Stimulated activated naive CD8-positive, alpha-beta T cell treated with anti-CD3 and anti-CD28 coated beads, Interleukin-15, amount 100 ng/mL, for 72 hours (primary cell): Measurements from ENCODE around the gene HDAC8.
A peak's percentile ranks its signal among the peaks of the same experiment; 100 is the strongest.
"Not testable (repeated sequence)": the region's sequence is repeated elsewhere in the genome, so short reads cannot be mapped to it uniquely, and the experiment has no call there.

Experiments
- ATAC-seq: fragments of 150-1000 bp; cut with Tn5 transposase; 2 replicates; pipeline ENCODE4 v1.10.0; 2021; ENCODE audit warnings: mild to moderate bottlenecking, moderate library complexity
- DNase-seq, 2 donors: peaks; one replicate each; pipeline ENCODE4 v3.0.0; 2021 to 2022
- H3K27ac Mint-ChIP-seq, 2 donors: one replicate each; pipeline ENCODE4 v1.8.0; 2022; ENCODE audit warnings: mild to moderate bottlenecking in 2 of 2, mixed read lengths in 2 of 2, moderate library complexity in 2 of 2
- H3K27me3 Mint-ChIP-seq: one replicate; pipeline ENCODE4 v1.8.0; 2022; ENCODE audit warnings: mixed read lengths
- H3K4me1 Mint-ChIP-seq: one replicate; pipeline ENCODE4 v1.8.0; 2022; ENCODE audit warnings: mild to moderate bottlenecking, mixed read lengths
- H3K4me3 Mint-ChIP-seq, 2 donors: one replicate each; pipeline ENCODE4 v1.8.0; 2022; ENCODE audit warnings: mild to moderate bottlenecking in 2 of 2, mixed read lengths in 2 of 2, moderate library complexity in 1 of 2
- H3K9me3 Mint-ChIP-seq, 2 donors: one replicate each; pipeline ENCODE4 v1.8.0; 2022; ENCODE audit warnings: mixed read lengths in 2 of 2

The HDAC8 gene

DNA sequence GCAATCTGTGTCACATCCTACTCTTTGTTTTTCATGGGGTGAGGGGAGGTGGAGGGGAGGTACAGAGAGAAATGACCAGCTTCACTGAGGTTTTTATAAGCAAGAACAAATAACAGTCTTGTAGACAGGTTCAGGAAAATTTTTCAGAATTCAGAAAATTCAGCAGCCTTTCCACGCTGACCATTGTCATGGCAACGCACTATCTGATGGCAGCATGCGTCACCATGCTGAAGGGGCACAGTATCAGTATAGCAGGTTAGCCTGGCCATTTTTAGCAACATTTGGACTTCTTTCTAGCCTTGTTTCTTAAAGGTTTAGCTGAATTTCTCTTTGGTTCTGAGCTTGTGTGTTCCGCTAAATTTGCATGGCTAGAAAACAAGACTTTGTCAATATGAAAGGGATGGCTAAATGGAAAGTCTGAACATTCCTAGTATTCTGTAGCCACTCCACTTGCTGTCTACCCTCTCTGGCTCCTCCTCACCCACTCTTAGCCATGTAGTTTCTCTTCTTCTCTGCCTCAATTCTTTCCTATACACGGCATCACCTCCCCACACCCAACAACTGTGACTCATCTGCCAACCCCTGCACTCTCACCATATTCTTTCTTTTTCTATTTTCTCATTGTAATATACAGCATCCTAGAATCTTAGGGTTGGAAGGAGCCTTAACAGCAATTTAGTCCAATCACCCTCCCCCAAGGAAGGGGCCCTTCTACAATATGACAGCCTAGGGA lies 224.2 kb downstream of the HDAC8 start:
- peak in 1 of 2 donors; percentile 8 for DNase-seq
- H3K27me3 Mint-ChIP-seq = no peaks in the 10 kb centered on the region
- peaks cover 13% of the 10 kb centered on the region for H3K4me1 Mint-ChIP-seq
- H3K9me3 Mint-ChIP-seq = no peaks in the 10 kb centered on the region
- peak; percentile 76 for ATAC-seq
- no peak overlapping the region for H3K4me3 Mint-ChIP-seq
- H3K27ac Mint-ChIP-seq = no peak overlapping the region

DNA sequence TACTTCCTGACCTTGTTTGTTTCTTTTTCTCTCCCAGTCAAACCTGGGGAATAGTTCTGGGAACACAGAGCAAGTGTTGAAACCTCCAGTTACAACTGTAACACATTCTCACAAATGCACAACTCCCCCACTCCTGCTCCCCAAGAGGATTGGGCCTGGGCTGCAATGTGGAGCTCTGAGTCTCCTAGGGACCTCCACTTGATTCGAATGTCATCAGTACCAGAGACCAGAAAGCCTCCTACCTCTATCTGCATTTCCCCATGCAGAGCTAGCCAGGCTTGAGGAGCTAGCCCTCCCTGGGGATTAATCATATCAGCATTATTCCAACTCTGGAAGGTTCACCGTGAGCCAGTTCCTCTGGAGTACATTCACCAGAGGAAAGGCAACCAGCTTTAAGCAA lies 225.3 kb downstream of the HDAC8 start:
- Mint-ChIP-seq H3K27ac (no peak overlapping the region), H3K9me3 (no peaks in the 10 kb centered on the region), H3K27me3 (no peaks in the 10 kb centered on the region), H3K4me1 (peaks cover 13% of the 10 kb centered on the region), H3K4me3 (no peak overlapping the region)
- DNase-seq (no peak), ATAC-seq (no peak)

- DNase-seq = no peak
- peaks cover 13% of the 10 kb centered on the region for H3K4me1 Mint-ChIP-seq
- no peak for ATAC-seq
- H3K27ac Mint-ChIP-seq = no peak overlapping the region
- no peak overlapping the region for H3K4me3 Mint-ChIP-seq
- H3K27me3 Mint-ChIP-seq = no peaks in the 10 kb centered on the region
- no peaks in the 10 kb centered on the region for H3K9me3 Mint-ChIP-seq
Measured at GRCh38 chrX:72346302-72346949, 226.2 kb downstream of the HDAC8 start.

- H3K27me3 Mint-ChIP-seq = no peaks in the 10 kb centered on the region
- H3K4me3 Mint-ChIP-seq = no peak overlapping the region
- DNase-seq (no peak), ATAC-seq (no peak)
- no peak overlapping the region for H3K27ac Mint-ChIP-seq
- no peaks in the 10 kb centered on the region for H3K9me3 Mint-ChIP-seq
- H3K4me1 Mint-ChIP-seq = no peaks in the 10 kb centered on the region
Measured at GRCh38 chrX:72340626-72341025, 232.0 kb downstream of the HDAC8 start.

- DNase-seq = no peak
- no peak overlapping the region for H3K4me3 Mint-ChIP-seq
- H3K4me1 Mint-ChIP-seq = no peaks in the 10 kb centered on the region
- ATAC-seq = no peak
- no peak overlapping the region for H3K27ac Mint-ChIP-seq
- H3K27me3 Mint-ChIP-seq = no peaks in the 10 kb centered on the region
- no peaks in the 10 kb centered on the region for H3K9me3 Mint-ChIP-seq
Measured at GRCh38 chrX:72340041-72340440, 232.6 kb downstream of the HDAC8 start.

DNA sequence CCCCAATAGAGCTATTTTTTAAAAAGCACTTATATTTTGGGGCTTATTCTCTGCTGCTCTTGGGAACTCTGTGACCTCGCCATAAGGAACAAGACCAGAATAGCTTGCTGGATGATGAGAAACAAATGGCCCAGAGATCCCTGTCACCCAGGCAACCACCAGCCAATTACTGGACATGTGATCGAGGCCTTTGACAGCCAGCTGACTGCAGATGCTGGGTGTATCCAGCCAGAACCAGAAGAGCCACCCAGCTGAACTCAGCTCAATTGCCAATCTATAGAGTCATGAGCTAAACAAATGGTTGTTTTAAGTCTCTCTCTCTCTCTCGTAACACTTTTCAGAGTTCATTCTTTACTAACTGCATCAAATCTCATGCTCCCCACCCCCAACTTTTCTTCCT lies 242.5 kb downstream of the HDAC8 start:
- ATAC-seq = no peak
- H3K9me3 Mint-ChIP-seq = peaks cover 0 to 4% of the 10 kb centered on the region in 2 donors
- H3K4me1 Mint-ChIP-seq = no peaks in the 10 kb centered on the region
- H3K4me3 Mint-ChIP-seq = no peak overlapping the region
- H3K27me3 Mint-ChIP-seq = no peaks in the 10 kb centered on the region
- DNase-seq = no peak
- no peak overlapping the region for H3K27ac Mint-ChIP-seq

DNA sequence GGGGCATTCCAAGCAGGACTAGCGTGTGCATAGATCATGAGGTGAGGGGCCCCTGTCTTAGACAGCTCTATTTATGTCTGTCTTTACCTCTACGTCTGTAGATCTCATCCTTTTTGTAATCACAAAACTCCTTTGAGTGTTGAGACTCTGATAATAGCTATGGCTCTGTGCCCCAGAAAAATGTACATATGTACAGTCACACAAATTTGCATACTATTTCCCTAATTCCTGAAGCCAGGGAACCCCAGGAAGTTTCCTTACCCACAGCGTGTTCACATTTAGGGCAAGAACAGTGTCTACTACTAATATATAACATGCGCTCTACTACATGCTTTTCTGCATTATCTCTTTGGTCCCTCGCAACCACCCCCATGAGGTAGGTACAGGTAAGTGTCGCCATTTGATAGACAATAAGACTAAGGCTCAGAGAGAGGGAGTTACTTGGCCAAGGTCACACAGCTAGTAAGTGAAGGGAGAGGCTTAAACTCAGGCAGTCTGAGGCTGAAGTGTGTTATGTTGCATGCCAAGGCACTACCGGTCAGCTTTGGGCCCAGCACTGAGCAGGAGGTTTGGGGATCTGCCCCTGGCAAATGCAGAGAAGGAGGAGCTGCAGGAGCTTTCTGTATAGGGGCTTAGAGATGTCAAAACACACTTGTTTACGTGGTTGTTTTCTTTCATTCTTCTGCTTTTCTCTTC lies 245.9 kb downstream of the HDAC8 start:
- H3K9me3 Mint-ChIP-seq = peaks cover 0 to 4% of the 10 kb centered on the region in 2 donors
- ATAC-seq (no peak), DNase-seq (no peak)
- no peak overlapping the region for H3K27ac Mint-ChIP-seq
- no peaks in the 10 kb centered on the region for H3K27me3 Mint-ChIP-seq
- no peak overlapping the region for H3K4me3 Mint-ChIP-seq
- no peaks in the 10 kb centered on the region for H3K4me1 Mint-ChIP-seq

DNA sequence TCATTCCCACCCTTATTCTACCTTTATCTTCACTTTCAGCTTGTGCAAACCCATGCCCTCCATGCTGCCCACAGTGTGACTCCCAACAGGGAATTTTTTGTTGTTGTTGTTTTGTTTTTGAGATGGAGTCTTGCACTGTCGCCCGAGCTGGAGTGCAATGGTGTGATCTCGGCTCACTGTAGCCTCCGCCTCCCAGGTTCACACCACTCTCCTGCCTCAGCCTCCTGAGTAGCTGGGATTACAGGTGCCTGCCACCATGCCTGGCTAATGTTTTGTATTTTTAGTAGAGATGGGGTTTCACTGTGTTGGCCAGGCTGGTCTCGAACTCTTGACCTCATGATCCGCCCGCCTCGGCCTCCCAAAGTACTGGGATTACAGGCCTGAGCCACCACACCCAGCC lies 253.0 kb downstream of the HDAC8 start:
- not testable (repeated sequence) for H3K27me3 Mint-ChIP-seq, H3K4me1 Mint-ChIP-seq, H3K9me3 Mint-ChIP-seq, ATAC-seq, H3K4me3 Mint-ChIP-seq, H3K27ac Mint-ChIP-seq, DNase-seq

- Mint-ChIP-seq H3K9me3 (no peaks in the 10 kb centered on the region), H3K4me3 (no peak overlapping the region), H3K27ac (no peak overlapping the region), H3K4me1 (no peaks in the 10 kb centered on the region), H3K27me3 (peaks cover 9% of the 10 kb centered on the region)
- no peak for DNase-seq
- ATAC-seq = no peak
Measured at GRCh38 chrX:72317139-72317538, 255.5 kb downstream of the HDAC8 start.

DNA sequence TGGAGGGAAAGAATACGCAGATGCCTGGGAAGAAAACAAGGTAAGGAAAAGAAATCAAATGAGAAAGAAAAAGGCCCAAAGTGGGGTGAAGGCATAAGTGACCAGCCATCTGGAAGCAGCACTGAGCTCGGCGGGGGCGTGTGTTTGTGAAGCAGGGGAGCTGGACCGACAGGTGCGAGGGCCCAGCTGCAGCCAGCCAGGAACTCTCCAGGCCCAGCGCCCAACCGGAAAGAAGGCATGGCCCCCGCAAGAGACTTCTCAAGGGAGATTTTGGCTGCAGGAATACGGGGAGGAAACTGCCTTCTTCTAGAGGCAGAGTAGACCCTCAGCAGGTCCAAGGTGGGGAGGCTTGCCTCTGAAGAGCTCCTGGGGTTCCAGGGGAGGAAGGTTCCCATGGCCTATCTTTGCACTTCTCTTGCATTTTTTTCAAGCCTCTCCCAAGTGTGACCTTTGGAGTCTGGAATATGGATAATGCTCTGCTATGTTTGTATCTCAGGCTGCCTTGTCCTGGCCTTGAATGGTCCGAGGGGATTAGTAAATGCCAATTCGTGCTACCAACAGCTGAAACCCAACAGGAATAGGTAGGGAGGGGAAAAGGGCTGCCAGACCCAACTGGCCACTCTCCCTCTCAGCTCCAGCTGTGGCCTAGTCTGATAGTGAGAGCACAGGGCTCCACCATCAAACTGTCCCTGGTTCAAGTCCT lies 256.1 kb downstream of the HDAC8 start:
- no peak for ATAC-seq
- no peaks in the 10 kb centered on the region for H3K4me1 Mint-ChIP-seq
- peaks cover 10% of the 10 kb centered on the region for H3K27me3 Mint-ChIP-seq
- no peak overlapping the region for H3K4me3 Mint-ChIP-seq
- no peaks in the 10 kb centered on the region for H3K9me3 Mint-ChIP-seq
- H3K27ac Mint-ChIP-seq = no peak overlapping the region
- DNase-seq = no peak

DNA sequence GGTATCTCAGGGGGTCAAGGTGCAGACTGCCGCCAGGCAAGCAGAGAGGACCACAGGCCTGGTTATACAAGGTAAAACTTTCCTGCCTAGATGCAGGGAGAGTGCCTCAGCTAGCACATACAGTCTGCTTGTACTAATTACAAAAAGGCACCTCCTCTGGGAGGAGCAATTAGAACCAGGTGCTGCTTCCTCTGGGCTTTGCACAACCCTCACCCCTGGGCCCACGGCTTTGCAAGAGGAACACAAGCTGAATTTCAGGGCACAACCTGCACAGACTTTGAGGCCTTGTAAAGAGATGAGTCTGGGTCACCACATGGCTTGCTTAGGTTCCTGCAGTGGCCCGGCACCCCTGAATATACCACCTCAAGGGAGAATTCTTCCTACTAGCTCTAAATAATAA lies 257.8 kb downstream of the HDAC8 start:
- no peak for ATAC-seq

GRCh38 chrX:72313707-72314641 lies 258.7 kb downstream of the HDAC8 start:
- H3K9me3 Mint-ChIP-seq = no peaks in the 10 kb centered on the region
- no peak for ATAC-seq
- DNase-seq = no peak
- peaks cover 3% of the 10 kb centered on the region for H3K4me1 Mint-ChIP-seq
- no peak overlapping the region for H3K4me3 Mint-ChIP-seq
- H3K27me3 Mint-ChIP-seq = peaks cover 19% of the 10 kb centered on the region
- no peak overlapping the region for H3K27ac Mint-ChIP-seq

More for the DNA sequence above, 257.8 kb downstream of the HDAC8 start:
- H3K9me3 Mint-ChIP-seq = no peaks in the 10 kb centered on the region
- no peak overlapping the region for H3K27ac Mint-ChIP-seq
- H3K4me1 Mint-ChIP-seq = no peaks in the 10 kb centered on the region
- peaks cover 10% of the 10 kb centered on the region for H3K27me3 Mint-ChIP-seq
- H3K4me3 Mint-ChIP-seq = no peak overlapping the region
- no peak for DNase-seq

- ATAC-seq (no peak), DNase-seq (no peak)
- Mint-ChIP-seq H3K4me1 (peaks cover 16% of the 10 kb centered on the region), H3K27me3 (peaks cover 35% of the 10 kb centered on the region), H3K9me3 (no peaks in the 10 kb centered on the region), H3K27ac (no peak overlapping the region), H3K4me3 (no peak overlapping the region)
Measured at GRCh38 chrX:72312311-72312940, 260.2 kb downstream of the HDAC8 start.

DNA sequence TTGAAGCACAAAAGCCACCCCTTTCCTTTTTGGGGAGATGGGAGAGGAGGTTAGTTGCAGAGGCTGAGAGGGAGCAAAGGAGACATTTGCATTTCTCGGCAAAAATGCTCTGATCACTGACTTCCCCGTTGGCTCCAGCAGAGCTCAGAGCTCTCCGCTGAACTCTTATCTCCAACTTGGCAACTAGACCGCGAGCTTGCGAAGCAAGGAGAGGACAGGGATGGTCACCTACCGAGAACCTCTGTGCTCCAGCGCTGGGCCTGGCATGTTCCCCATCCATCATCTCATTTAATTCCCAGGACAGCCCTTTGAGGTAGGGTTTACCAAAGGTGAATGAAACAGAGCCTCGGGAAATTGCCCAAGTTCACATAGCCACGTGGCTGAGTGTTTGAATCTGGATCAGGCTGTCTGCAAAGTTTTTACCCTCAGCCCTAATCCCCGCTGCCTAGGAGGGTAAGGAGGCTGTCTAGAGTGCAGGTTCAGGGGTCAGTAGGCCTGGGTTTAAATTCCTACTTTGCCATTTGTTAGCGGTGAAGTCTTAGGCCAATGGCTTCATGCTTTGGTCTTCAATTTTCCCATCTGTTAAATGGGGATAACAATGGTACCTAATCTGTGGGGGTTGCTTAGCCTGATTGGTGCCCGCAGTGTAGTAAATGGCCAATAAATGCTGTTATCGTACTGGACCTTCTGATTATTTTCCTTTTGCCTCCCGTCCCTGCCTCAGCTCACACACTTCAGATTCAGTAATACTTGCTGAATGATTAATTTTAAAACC lies 263.2 kb downstream of the HDAC8 start:
- DNase-seq (no peak), ATAC-seq (no peak)
- Mint-ChIP-seq H3K27me3 (peaks cover 59% of the 10 kb centered on the region), H3K4me1 (peaks cover 38% of the 10 kb centered on the region), H3K4me3 (peak overlapping the region in 1 of 2 donors; percentile 74), H3K9me3 (no peaks in the 10 kb centered on the region), H3K27ac (no peak overlapping the region)
